HL-60 (cell line): ENCODE results near the gene MOB4.
"Not testable (repeated sequence)": the region's sequence is repeated elsewhere in the genome, so short reads cannot be mapped to it uniquely, and the experiment has no call there.

ENCODE experiments used
- DNase-seq, 2 experiments: peaks; one replicate each; pipeline ENCODE4 v3.0.0-alpha.2; 2010 to 2020; ENCODE audit warnings: low read depth in 1 of 2, low spot score in 1 of 2
- H3K27ac ChIP-seq: fragments of 250-450 bp; sonication (Bioruptor Pico); replicated peaks from 2 replicates; pipeline ENCODE4 v1.5.1; 2020; ENCODE audit warnings: mild to moderate bottlenecking, moderate library complexity
- H3K27me3 ChIP-seq: fragments of 250-450 bp; sonication (Bioruptor Pico); 2 replicates; pipeline ENCODE4 v1.5.1; 2021; ENCODE audit warnings: mild to moderate bottlenecking, moderate library complexity; ENCODE audit not compliant: insufficient read depth, poor library complexity, severe bottlenecking
- H3K4me3 ChIP-seq: replicated peaks from 2 replicates; pipeline ENCODE4 v1.5.1; 2011; ENCODE audit warnings: mild to moderate bottlenecking, control low read depth, low read length; ENCODE audit not compliant: insufficient read depth
- GABPA ChIP-seq: IDR thresholded peaks from 2 replicates; pipeline ENCODE4 v1.6.1; 2012; ENCODE audit warnings: low read depth
- POLR2AphosphoS5 ChIP-seq: IDR thresholded peaks from 2 replicates; pipeline ENCODE4 v1.6.1; 2012; ENCODE audit warnings: low read depth
- SPI1 ChIP-seq: IDR thresholded peaks from 2 replicates; pipeline ENCODE4 v1.6.1; 2012; ENCODE audit warnings: low read depth, mild to moderate bottlenecking, borderline replicate concordance
- TF ChIP-seq, protein P1 (sequence below): IDR thresholded peaks from 2 replicates; pipeline ENCODE4 v1.6.1; 2012; ENCODE audit warnings: low read depth; ENCODE audit not compliant: insufficient replicate concordance
- TF ChIP-seq, protein P2 (sequence below): IDR thresholded peaks from one replicate; pipeline ENCODE4 v1.5.1; 2011; ENCODE audit warnings: low read length, control low read depth, inconsistent platforms; ENCODE audit not compliant: insufficient read depth

The MOB4 gene

DNA sequence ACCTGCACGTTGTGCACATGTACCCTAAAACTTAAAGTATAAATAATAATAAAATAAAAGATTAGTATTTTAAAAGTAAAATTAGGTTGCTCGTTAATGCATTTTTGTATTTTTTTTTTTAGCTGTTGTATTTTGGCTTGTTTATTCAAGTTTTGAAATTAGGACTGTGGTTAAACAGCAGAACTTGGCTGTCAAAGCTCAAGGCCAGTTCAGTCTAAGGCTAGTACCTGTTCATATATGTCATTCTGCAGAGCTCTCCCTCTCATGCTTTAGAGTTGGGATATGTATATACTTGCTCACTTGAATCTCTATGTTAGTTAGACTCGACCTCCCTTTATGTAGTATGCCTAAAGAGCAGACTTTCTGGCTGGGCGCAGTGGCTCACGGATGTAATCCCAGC is 32.7 kb downstream of the MOB4 start:
- Histone ChIP-seq H3K4me3 (no peak overlapping the region), H3K27ac (no peak overlapping the region), H3K27me3 (no peaks in the 10 kb centered on the region)
- TF ChIP-seq SPI1, result no peak
- TF ChIP-seq, protein P1, sequence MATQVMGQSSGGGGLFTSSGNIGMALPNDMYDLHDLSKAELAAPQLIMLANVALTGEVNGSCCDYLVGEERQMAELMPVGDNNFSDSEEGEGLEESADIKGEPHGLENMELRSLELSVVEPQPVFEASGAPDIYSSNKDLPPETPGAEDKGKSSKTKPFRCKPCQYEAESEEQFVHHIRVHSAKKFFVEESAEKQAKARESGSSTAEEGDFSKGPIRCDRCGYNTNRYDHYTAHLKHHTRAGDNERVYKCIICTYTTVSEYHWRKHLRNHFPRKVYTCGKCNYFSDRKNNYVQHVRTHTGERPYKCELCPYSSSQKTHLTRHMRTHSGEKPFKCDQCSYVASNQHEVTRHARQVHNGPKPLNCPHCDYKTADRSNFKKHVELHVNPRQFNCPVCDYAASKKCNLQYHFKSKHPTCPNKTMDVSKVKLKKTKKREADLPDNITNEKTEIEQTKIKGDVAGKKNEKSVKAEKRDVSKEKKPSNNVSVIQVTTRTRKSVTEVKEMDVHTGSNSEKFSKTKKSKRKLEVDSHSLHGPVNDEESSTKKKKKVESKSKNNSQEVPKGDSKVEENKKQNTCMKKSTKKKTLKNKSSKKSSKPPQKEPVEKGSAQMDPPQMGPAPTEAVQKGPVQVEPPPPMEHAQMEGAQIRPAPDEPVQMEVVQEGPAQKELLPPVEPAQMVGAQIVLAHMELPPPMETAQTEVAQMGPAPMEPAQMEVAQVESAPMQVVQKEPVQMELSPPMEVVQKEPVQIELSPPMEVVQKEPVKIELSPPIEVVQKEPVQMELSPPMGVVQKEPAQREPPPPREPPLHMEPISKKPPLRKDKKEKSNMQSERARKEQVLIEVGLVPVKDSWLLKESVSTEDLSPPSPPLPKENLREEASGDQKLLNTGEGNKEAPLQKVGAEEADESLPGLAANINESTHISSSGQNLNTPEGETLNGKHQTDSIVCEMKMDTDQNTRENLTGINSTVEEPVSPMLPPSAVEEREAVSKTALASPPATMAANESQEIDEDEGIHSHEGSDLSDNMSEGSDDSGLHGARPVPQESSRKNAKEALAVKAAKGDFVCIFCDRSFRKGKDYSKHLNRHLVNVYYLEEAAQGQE, result no peak
- DNase-seq, result no peak

DNA sequence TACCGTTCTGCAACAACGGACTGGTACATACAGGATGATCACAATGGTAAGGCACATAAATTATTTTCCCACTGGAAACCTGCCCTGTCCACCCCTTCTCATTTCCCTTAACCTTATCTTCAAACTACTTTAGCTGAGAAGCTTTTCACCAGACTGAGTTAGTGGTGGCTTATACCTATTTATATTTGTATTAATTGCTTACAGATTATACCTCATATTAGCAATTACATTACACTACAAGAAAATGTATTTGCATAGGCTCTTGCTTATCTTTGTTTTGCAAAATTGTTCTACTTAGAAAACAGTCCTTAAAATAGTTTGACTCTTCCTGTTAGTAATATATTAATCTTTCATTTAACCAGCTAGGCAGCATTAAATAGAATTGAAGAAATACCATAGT is 35.4 kb downstream of the MOB4 start:
- not testable (repeated sequence) for H3K27me3 ChIP-seq, DNase-seq, H3K27ac ChIP-seq, H3K4me3 ChIP-seq

DNA sequence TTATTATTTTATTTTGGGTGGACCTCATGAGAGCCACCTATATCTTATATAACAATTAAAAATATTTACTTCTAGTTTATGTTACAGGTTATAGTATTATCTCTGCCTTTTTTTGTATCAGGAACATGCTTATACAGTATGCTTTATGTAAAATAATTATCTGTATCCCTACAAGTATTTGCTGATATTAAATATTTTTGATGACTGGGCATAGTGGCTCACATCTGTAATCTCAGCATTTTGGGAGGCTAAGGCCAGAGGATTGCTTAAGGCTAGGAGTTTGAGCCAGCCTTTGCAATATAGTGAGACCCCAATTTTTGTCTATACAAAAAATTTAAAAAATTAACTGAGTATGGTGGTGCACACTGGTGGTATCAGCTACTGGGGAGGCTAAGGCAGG is 39.6 kb downstream of the MOB4 start:
- Histone ChIP-seq H3K27me3 (no peaks in the 10 kb centered on the region), H3K4me3 (no peak overlapping the region), H3K27ac (no peak overlapping the region)
- no peak for DNase-seq
- TF ChIP-seq SPI1, result no peak
- TF ChIP-seq, protein P1, result no peak

DNA sequence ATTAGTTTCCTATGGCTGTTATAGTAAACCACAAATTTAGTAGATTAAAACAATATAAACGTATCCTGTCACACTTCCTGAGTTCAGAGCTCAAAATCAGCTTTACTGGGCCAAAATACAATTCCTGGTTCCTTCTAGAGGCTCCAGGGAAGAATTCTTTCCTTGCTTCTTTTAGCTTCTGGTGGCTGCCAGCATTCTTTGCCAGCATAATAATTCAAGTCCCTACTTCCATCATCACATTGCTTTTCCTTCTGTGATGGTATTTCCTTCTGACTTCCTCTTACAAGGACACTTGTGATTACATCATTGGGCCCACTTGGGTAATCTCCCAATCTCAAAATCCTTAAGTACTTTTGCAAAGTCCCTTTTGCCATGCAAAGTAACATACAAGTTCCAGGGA is 40.6 kb downstream of the MOB4 start:
- TF ChIP-seq, protein P1, result no peak
- TF ChIP-seq POLR2AphosphoS5 (no peak), SPI1 (peak; percentile 77; the same call in 1 of the 2 replicates), GABPA (no peak)
- TF ChIP-seq, protein P2, sequence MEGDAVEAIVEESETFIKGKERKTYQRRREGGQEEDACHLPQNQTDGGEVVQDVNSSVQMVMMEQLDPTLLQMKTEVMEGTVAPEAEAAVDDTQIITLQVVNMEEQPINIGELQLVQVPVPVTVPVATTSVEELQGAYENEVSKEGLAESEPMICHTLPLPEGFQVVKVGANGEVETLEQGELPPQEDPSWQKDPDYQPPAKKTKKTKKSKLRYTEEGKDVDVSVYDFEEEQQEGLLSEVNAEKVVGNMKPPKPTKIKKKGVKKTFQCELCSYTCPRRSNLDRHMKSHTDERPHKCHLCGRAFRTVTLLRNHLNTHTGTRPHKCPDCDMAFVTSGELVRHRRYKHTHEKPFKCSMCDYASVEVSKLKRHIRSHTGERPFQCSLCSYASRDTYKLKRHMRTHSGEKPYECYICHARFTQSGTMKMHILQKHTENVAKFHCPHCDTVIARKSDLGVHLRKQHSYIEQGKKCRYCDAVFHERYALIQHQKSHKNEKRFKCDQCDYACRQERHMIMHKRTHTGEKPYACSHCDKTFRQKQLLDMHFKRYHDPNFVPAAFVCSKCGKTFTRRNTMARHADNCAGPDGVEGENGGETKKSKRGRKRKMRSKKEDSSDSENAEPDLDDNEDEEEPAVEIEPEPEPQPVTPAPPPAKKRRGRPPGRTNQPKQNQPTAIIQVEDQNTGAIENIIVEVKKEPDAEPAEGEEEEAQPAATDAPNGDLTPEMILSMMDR, result no peak
- Histone ChIP-seq H3K27ac (no peak overlapping the region), H3K27me3 (no peaks in the 10 kb centered on the region), H3K4me3 (no peak overlapping the region)
- peak in 1 of 2 experiments; percentile 61 for DNase-seq

DNA sequence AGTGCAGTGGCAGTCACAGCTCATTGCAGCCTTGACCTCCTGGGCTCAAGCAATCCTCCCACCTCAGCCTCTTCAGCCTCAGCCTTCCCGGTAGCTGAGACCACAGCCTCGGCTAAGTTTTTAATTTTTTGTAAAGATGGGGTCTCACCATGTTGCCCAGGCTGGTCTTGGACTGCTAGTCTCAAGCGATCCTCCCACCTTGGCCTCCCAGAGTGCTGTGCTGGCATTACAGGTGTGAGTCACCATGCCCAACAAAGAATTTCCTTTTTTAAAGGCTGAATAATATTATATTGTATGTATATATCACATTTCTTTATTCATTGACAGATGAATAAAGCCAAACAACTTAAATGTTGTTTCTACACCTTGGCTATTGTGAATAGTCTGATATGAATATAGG is 42.5 kb downstream of the MOB4 start:
- DNase-seq, result no peak
- TF ChIP-seq SPI1, result no peak
- TF ChIP-seq GABPA, result no peak
- TF ChIP-seq, protein P1, result no peak
- no peak for TF ChIP-seq POLR2AphosphoS5
- TF ChIP-seq, protein P2, result no peak
- no peak overlapping the region for H3K4me3 ChIP-seq
- H3K27ac ChIP-seq, result no peak overlapping the region
- H3K27me3 ChIP-seq, result no peaks in the 10 kb centered on the region
